HG03103 (cell line): ENCODE data around the gene TAS2R13.

Experiments used
- ATAC-seq: cut with Tn5 transposase; IDR thresholded peaks from one replicate; pipeline ENCODE4 v1.9.1; 2021; ENCODE audit warnings: low read depth; ENCODE audit not compliant: unreplicated experiment

TAS2R13 gene, protein sequence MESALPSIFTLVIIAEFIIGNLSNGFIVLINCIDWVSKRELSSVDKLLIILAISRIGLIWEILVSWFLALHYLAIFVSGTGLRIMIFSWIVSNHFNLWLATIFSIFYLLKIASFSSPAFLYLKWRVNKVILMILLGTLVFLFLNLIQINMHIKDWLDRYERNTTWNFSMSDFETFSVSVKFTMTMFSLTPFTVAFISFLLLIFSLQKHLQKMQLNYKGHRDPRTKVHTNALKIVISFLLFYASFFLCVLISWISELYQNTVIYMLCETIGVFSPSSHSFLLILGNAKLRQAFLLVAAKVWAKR

DNA sequence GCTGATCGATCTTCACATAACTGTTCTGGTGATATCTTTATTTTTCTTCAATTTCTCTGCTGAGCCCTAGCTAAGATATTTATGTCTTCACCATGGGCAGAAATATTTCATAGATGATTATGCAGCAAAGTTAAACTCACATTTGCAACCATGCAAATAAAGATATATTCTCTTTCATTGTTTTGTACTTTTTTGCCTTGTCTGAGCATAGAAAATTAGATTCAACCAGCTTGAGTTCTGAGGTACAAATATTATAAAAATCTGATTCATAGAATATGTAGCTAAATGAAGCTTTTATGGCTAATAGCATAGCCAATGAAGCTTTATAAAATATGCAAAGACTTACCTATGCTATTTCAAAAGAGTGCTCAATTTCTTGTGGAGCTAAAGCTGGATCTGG is at the start of gene TAS2R13:
Gene TAS2R13 (minus strand): TSS at position 101 of the 400 bp plus-strand sequence. CDS start 264 bp downstream, outside the sequence.
- ATAC-seq, result no peak

GRCh38 chr12:10957741-10958140 is 48.4 kb upstream of the TAS2R13 start:
- no peak for ATAC-seq

- no peak for ATAC-seq
These were observed 46.7 kb upstream of the TAS2R13 start for GRCh38 chr12:10956085-10956484.

GRCh38 chr12:10952645-10953044 is 43.3 kb upstream of the TAS2R13 start:
- no peak for ATAC-seq

DNA sequence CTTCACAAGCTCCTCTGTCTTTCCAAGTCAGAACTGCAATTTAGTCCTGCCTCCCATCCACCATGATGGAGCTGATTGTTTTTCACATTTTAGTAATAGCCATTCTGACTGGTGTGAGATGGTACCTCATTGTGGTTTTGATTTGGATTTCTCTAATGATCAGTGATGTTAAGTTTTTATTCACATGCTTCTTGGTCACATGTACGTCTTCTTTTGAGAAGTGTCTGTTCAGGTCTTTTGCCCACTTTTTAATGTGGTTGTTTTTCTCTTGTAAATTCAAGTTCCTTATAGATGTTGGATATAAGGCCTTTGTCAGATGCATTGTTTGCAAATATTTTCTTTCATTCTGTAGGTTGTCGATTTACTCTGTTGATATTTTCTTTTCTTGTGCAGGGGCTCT is 33.8 kb upstream of the TAS2R13 start:
- no peak for ATAC-seq

DNA sequence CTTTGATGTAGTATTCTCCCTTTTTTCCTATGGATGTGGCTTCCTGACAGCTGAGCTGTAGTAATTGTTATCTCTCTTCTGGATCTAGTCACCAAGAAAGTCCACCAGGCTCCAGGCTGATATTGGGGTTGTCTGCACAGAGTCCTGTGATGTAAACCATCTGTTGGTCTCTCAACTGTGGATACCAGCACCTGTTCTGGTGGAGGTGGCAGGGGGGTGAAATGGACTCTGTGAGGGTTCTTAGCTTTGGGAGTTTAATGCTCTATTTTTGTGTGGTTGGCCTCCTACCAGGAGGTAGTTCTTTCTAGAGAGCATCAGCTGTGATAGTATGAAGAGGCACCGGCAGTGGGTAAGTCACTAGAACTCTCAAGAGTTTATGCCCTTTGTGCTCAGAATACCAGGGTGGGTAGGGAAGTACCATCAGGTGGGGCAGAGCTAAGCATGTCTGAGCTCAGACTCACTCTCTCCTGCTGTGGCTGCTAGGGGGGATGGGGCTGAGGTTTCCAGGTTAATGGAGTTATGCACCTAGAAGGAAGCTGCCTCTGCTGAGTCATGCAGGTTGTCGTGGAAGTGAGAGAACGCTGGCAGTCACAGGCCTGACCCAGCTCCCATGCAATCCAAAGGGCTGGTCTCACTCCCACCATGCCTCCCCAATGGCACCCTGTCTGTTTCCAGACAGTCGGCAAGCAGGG is 32.7 kb upstream of the TAS2R13 start:
- ATAC-seq, result no peak

- no peak for ATAC-seq
These were observed 32.0 kb upstream of the TAS2R13 start for GRCh38 chr12:10941369-10941768.

DNA sequence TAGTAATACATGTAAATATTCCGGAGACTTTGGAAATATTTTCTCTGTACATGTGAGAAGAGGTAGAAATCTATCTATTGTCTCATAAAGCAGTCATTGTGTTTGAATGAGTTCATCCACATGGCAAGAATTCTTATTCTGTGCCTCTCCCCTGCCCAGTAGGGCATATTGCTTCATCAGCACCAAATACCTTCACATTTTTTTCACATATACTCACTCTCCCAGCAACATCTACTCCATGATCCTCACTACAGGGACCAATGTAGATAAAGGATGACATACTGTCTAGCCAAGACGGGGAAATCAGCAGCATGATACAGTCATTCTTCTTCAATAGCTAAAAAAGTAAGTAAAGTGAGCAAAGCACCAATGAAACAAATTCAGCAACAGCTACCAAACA is 31.0 kb upstream of the TAS2R13 start:
- ATAC-seq, result no peak

DNA sequence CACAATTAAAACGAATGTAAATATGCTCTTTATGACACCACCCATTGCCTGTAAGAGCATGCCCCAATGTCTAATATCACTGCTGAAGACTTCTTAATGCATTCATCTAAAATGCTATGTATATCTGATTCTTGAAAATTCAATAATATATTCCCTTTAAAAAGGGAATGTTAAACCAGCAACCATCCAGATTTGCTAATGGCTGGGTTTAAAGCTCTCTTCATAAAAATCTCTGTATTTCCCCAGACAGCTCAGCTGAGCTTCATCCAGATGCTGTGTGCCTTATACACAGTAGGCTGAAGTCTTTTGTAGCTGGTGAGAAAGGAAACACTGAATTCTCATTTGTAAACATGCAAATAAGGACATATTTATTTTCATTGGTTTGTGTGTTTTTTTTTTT is 29.8 kb upstream of the TAS2R13 start, which contains the start of gene TAS2R14:
Gene TAS2R14 (minus strand): TSS at position 101 of the 400 bp plus-strand sequence. CDS start 56 bp downstream, at position 45.
- ATAC-seq, result no peak

DNA sequence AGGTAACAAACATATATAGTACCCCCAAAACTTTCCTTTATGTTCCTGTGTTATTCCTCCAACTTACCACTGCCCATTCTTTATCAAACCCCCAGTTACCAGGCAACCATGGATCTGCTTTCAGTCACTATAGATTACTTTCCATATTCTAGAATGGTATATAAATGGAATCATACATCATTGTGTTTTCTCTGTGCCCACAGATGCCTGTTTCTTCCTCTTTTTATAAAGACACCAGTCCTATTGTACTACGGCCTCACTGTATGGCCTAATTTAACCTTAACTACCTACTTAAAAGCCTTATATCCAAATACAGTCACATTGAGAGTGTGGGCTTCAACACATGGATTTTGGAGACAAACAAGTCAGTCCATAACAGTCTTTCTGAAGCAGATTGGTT is 27.1 kb upstream of the TAS2R13 start:
- ATAC-seq, result no peak

GRCh38 chr12:10928746-10929286 is 19.5 kb upstream of the TAS2R13 start, which contains the start of gene PRH2:
Gene PRH2 (plus strand): TSS chr12:10929236. CDS start chr12:10929274, 38 bp downstream.
- ATAC-seq, result no peak

GRCh38 chr12:10926269-10926668 is 16.9 kb upstream of the TAS2R13 start:
- ATAC-seq, result no peak

DNA sequence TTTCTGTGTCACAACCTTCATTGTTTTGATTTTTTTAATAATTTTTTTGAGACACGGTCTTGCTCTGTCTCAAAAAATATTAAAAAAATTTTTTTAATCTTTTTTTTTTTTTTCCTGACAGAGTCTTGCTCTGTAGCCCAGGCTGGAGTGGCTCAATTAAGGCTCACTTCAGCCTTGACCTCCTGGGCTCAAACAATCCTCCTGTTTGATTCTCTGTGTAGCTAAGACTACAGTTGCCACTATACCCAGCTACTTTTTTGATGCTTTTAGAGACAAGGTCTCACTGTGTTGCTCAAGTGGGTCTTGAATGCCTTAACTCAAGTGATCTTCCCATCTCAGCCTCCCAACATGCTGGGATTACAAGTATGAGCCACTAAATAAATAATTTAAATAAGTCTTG is 10.4 kb upstream of the TAS2R13 start:
- no peak for ATAC-seq

GRCh38 chr12:10910380-10910779 is 1.0 kb upstream of the TAS2R13 start:
- no peak for ATAC-seq

- no peak for ATAC-seq
These were observed 4.7 kb downstream of the TAS2R13 start for GRCh38 chr12:10904686-10905085.

- ATAC-seq, result no peak
These were observed 7.9 kb downstream of the TAS2R13 start for GRCh38 chr12:10901427-10901826.

GRCh38 chr12:10900972-10901371 is 8.4 kb downstream of the TAS2R13 start:
- no peak for ATAC-seq

DNA sequence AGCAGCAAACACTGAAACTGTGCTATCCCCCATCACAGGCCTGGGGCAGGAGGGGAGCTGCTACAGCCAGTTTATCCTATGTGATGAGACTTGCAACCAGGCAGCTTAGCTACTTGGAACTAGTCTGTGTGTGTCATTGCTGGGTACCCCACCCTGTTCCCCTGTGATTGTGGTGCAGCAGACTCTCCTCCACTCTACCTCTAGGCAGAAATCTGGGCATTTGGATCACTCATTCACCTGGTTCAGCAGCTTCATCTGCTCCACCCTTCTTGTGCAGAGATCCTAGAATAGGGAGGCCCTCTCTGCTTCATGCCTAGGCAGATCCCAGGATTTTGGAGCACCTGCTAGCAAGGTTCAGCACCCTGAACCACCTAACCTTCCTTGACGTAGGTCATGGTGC is 8.8 kb downstream of the TAS2R13 start:
- ATAC-seq, result no peak

GRCh38 chr12:10896854-10897253 is 12.5 kb downstream of the TAS2R13 start:
- no peak for ATAC-seq

GRCh38 chr12:10891937-10892336 is 17.4 kb downstream of the TAS2R13 start:
- ATAC-seq, result no peak

- ATAC-seq, result no peak
These were observed 20.1 kb downstream of the TAS2R13 start for GRCh38 chr12:10889226-10889625.
